SK-N-SH treated with all-trans-retinoic acid at 6 μM for 48 hours (cell line): ENCODE measurements around the gene IKZF3.

Experiments used
- ATAC-seq: fragments of 200-7000 bp; cut with Tn5 transposase; 3 replicates; pipeline ENCODE4 v1.9.1; 2020; ENCODE audit warnings: mild to moderate bottlenecking, moderate library complexity
- ARNTL ChIP-seq: fragments of 450-650 bp; formaldehyde crosslinking; IDR thresholded peaks from 2 replicates; pipeline ENCODE4 v1.5.0; 2020; ENCODE audit warnings: low read depth, mild to moderate bottlenecking, moderate library complexity, borderline replicate concordance
- BACH2 ChIP-seq: fragments of 250-450 bp; sonication (Bioruptor Pico); IDR thresholded peaks from 2 replicates; pipeline ENCODE4 v1.9.0; 2021; ENCODE audit warnings: mild to moderate bottlenecking, borderline replicate concordance
- ESRRG ChIP-seq: fragments of 250-450 bp; sonication (Bioruptor Pico); IDR thresholded peaks from 2 replicates; pipeline ENCODE4 v1.6.1; 2021; ENCODE audit warnings: mild to moderate bottlenecking
- GLIS3 ChIP-seq: fragments of 250-450 bp; sonication (Bioruptor Pico); IDR thresholded peaks from 2 replicates; pipeline ENCODE4 v1.5.0; 2020; ENCODE audit warnings: mild to moderate bottlenecking, moderate library complexity
- ISL1 ChIP-seq: fragments of 250-450 bp; sonication (Bioruptor Pico); IDR thresholded peaks from 2 replicates; pipeline ENCODE4 v2.1.2; 2022; ENCODE audit warnings: mild to moderate bottlenecking, moderate library complexity
- OSR1 ChIP-seq: fragments of 250-450 bp; sonication (Bioruptor Pico); IDR thresholded peaks from 2 replicates; pipeline ENCODE4 v1.8.0; 2022; ENCODE audit warnings: moderate library complexity, mild to moderate bottlenecking, inconsistent platforms
- PPARA ChIP-seq: fragments of 250-450 bp; sonication (Bioruptor Pico); IDR thresholded peaks from 2 replicates; pipeline ENCODE4 v1.5.0; 2020; ENCODE audit warnings: mild to moderate bottlenecking, borderline replicate concordance
- RARB ChIP-seq: fragments of 250-450 bp; sonication (Bioruptor Pico); IDR thresholded peaks from 2 replicates; pipeline ENCODE4 v1.8.0; 2021; ENCODE audit warnings: mild to moderate bottlenecking, moderate library complexity
- SNAI2 ChIP-seq: fragments of 250-450 bp; sonication (Bioruptor Pico); IDR thresholded peaks from 2 replicates; pipeline ENCODE4 v1.5.0; 2020; ENCODE audit warnings: mild to moderate bottlenecking, moderate library complexity
- TCF4 ChIP-seq: fragments of 250-450 bp; sonication (Bioruptor Pico); IDR thresholded peaks from 2 replicates; pipeline ENCODE4 v1.8.0; 2021; ENCODE audit warnings: mild to moderate bottlenecking, moderate library complexity, borderline replicate concordance
- ZC3H10 ChIP-seq: fragments of 250-450 bp; sonication (Bioruptor Pico); IDR thresholded peaks from 2 replicates; pipeline ENCODE4 v1.5.1; 2021; ENCODE audit warnings: mild to moderate bottlenecking, moderate library complexity
- ZFP30 ChIP-seq: fragments of 450-650 bp; formaldehyde crosslinking; IDR thresholded peaks from 2 replicates; pipeline ENCODE4 v1.5.0; 2022; ENCODE audit warnings: mild to moderate bottlenecking, moderate library complexity
- ZNF565 ChIP-seq: fragments of 450-650 bp; formaldehyde crosslinking; conservative IDR thresholded peaks from 2 replicates; pipeline ENCODE4 v1.5.0; 2020; ENCODE audit warnings: low read depth, mild to moderate bottlenecking, moderate library complexity
- ZNF70 ChIP-seq: fragments of 450-650 bp; formaldehyde crosslinking; IDR thresholded peaks from 2 replicates; pipeline ENCODE4 v1.5.0; 2020; ENCODE audit warnings: mild to moderate bottlenecking, moderate library complexity
- ZNF8 ChIP-seq: fragments of 450-650 bp; formaldehyde crosslinking; IDR thresholded peaks from 2 replicates; pipeline ENCODE4 v1.5.0; 2020; ENCODE audit warnings: mild to moderate bottlenecking, moderate library complexity
- TF ChIP-seq, protein P1 (sequence below): fragments of 250-450 bp; sonication (Bioruptor Pico); IDR thresholded peaks from 2 replicates; pipeline ENCODE4 v1.5.1; 2021; ENCODE audit warnings: mild to moderate bottlenecking, moderate library complexity
- TF ChIP-seq, protein P2 (sequence below): fragments of 250-450 bp; sonication (Bioruptor Pico); IDR thresholded peaks from 2 replicates; pipeline ENCODE4 v1.8.0; 2020; ENCODE audit warnings: mild to moderate bottlenecking, moderate library complexity, borderline replicate concordance
- TF ChIP-seq, protein P3 (sequence below): fragments of 250-450 bp; sonication (Bioruptor Pico); IDR thresholded peaks from 2 replicates; pipeline ENCODE4 v1.5.0; 2020; ENCODE audit warnings: mild to moderate bottlenecking, moderate library complexity

Gene IKZF3

DNA sequence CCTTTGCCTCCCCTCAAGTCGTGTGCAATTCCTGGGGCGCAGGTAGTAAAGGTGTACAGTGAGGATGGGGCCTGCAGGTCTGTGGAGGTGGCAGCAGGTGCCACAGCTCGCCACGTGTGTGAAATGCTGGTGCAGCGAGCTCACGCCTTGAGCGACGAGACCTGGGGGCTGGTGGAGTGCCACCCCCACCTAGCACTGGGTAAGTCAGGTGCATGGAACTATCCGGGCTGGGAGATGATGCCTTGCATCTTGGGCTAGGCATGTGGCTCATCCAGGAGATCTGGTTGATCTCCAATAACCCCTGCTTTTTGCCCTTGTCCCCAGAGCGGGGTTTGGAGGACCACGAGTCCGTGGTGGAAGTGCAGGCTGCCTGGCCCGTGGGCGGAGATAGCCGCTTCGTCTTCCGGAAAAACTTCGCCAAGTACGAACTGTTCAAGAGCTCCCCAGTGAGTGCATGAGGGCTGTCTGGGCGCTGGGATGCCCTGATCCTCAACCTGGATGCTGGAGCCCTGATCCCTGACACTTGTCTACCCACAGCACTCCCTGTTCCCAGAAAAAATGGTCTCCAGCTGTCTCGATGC is 121.2 kb downstream of the IKZF3 start (continued):
- TF ChIP-seq, protein P1, sequence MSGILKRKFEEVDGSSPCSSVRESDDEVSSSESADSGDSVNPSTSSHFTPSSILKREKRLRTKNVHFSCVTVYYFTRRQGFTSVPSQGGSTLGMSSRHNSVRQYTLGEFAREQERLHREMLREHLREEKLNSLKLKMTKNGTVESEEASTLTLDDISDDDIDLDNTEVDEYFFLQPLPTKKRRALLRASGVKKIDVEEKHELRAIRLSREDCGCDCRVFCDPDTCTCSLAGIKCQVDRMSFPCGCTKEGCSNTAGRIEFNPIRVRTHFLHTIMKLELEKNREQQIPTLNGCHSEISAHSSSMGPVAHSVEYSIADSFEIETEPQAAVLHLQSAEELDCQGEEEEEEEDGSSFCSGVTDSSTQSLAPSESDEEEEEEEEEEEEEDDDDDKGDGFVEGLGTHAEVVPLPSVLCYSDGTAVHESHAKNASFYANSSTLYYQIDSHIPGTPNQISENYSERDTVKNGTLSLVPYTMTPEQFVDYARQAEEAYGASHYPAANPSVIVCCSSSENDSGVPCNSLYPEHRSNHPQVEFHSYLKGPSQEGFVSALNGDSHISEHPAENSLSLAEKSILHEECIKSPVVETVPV, result no peak
- TF ChIP-seq ZNF565 (no peak), TCF4 (CRISPR knock-in tag) (no peak), ESRRG (CRISPR knock-in tag) (no peak), ZFP30 (CRISPR knock-in tag) (no peak)

DNA sequence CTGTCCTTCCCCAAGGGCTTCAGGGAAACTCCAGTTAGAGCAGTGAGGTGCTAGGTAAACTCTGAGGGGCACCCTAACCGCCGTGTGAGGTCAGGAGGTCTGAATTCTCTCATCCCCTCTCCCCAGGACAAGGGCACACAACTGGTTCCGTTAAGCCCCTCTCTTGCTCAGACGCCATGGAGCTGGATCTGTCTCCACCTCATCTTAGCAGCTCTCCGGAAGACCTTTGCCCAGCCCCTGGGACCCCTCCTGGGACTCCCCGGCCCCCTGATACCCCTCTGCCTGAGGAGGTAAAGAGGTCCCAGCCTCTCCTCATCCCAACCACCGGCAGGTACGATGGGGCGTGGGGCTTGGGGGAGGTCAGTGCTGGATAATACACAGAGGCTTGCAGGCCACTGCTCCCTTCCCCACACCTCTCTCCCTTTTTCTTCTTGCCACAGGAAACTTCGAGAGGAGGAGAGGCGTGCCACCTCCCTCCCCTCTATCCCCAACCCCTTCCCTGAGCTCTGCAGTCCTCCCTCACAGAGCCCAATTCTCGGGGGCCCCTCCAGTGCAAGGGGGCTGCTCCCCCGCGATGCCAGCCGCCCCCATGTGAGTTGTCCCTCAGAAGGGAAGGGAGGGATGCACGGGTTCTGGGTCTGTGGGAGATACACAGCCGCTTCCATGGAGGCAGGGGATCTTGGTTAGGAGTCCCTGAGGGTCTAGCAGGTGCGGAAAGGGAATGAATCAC is 121.8 kb downstream of the IKZF3 start:
- TF ChIP-seq SNAI2 (CRISPR knock-in tag) (no peak), ZNF8 (CRISPR knock-in tag) (no peak), ZNF70 (no peak), ZNF565 (no peak), ARNTL (CRISPR knock-in tag) (no peak), PPARA (CRISPR knock-in tag) (no peak), BACH2 (CRISPR knock-in tag) (no peak)
- TF ChIP-seq, protein P2, sequence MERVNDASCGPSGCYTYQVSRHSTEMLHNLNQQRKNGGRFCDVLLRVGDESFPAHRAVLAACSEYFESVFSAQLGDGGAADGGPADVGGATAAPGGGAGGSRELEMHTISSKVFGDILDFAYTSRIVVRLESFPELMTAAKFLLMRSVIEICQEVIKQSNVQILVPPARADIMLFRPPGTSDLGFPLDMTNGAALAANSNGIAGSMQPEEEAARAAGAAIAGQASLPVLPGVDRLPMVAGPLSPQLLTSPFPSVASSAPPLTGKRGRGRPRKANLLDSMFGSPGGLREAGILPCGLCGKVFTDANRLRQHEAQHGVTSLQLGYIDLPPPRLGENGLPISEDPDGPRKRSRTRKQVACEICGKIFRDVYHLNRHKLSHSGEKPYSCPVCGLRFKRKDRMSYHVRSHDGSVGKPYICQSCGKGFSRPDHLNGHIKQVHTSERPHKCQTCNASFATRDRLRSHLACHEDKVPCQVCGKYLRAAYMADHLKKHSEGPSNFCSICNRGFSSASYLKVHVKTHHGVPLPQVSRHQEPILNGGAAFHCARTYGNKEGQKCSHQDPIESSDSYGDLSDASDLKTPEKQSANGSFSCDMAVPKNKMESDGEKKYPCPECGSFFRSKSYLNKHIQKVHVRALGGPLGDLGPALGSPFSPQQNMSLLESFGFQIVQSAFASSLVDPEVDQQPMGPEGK (CRISPR knock-in tag), result no peak
- ATAC-seq, result no peak

DNA sequence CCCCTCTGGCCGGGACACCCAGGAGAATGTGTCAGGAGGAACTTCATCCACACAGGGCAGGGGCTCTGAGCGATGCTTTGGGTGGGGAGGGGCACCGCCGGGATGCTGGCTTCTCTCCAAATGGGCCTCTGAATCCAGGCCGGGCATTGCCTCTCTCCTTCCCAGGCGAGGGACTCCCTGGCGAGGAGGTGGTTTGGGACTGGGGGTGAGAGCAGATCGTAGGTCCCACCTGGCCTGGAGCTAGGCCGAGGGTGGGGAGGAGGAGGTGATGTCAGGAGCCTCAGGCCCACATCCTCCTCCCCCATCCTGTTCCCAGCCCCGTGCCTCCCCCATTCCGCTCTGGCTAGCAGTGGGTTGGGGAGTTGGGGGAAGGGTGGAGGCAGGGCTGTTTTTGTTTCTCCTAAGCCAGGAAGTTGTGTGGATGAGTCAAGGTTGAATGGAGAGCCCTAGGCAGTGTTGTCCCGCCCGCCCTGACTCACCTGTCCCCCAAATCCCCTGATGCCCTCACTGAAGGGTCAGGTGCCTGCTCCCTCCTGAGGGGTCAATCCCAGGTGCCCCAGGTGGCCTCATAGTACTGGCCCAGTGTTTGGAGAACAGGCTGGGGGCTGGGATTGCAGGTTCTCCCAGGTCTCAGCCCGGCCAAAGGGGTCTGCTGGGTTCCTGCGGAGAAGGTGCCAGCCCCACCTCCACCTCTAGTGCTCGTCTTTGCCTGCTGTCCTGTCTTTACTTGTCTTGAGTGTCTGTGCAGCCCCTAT is 123.6 kb downstream of the IKZF3 start:
- peak; percentile 17; the same call in 1 of the 3 replicates for ATAC-seq
- TF ChIP-seq BACH2 (CRISPR knock-in tag), result no peak
- TF ChIP-seq, protein P2 (CRISPR knock-in tag), result no peak
- TF ChIP-seq, all 23 proteins: peak for 0

DNA sequence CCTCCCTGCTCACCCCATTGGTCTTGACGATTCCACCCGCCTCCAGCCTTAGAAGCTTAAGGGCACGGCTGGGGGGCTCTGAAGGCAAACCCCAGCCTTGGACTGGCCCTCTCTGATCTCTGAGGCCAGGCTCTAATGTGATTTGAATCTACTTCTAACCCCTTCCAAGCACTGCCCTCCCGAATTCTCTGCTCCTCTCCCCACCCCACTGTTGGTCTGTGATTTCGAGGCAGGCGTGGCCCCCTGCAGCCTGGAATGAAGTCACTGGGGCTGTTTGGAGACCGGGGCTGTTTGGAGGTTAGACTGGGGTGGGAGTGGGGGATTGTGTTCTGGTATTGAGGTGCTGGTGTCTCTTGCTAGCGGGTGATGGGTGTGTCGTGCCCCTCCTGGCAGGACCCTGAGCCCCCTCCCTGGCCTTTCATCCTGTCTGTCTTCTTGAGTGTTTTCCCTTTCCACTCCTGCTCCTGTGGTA is 124.2 kb downstream of the IKZF3 start:
- no peak for TF ChIP-seq GLIS3 (CRISPR knock-in tag)
- TF ChIP-seq SNAI2 (CRISPR knock-in tag), result no peak
- TF ChIP-seq, all 23 proteins: peak for 0
- ATAC-seq, result no peak

DNA sequence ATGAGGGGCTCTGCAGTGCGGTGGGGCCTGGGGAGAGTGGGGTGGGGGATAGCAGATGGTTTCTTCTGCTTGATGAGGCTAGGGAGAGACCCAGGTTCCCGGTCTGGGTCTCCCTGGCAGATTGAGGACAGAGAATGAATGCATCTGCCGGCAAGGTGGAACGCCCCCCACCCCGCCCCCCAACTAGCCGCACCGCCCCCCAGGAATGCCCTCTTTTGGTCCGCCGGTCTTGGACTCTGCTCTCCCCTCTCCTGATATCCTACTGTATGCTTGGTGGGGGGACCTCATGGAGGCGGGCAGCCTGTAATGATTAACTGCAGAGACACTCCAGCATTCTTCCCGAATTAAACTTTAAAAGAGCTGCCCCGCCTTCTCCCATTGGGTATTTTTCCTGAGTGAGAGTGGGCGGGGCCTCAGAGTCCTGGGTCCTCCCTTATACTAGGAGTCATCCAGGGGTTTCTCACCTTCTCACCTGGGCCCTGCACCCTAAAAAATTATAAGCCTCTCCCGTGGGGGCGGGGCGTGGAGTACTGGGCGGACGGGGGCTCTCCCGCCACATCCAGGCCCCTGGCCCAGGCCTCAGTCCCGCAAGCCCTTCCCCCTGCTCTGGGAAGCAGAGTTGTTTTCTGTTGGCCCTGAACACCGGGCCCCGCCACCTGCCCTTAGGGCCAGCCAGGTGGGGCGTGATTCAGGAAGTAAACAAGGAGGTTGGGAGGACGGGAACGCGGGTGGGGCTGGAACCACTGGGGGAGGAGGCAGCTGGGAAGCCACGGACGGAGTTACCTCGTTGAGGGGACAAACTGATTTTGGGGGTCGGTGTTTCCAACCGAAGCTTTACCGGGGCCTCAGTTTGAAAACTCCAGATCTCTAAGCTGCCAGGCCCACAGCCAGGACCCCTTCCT is 124.9 kb downstream of the IKZF3 start:
- 0 out of 3 replicates have a peak, but pooled peaks have one; percentile 10 for ATAC-seq
- TF ChIP-seq ZNF565 (no peak), ZNF8 (CRISPR knock-in tag) (no peak), ZC3H10 (CRISPR knock-in tag) (no peak), SNAI2 (CRISPR knock-in tag) (no peak), RARB (CRISPR knock-in tag) (no peak), ISL1 (no peak), OSR1 (no peak)
- TF ChIP-seq, protein P2 (CRISPR knock-in tag), result no peak
- TF ChIP-seq, protein P3, sequence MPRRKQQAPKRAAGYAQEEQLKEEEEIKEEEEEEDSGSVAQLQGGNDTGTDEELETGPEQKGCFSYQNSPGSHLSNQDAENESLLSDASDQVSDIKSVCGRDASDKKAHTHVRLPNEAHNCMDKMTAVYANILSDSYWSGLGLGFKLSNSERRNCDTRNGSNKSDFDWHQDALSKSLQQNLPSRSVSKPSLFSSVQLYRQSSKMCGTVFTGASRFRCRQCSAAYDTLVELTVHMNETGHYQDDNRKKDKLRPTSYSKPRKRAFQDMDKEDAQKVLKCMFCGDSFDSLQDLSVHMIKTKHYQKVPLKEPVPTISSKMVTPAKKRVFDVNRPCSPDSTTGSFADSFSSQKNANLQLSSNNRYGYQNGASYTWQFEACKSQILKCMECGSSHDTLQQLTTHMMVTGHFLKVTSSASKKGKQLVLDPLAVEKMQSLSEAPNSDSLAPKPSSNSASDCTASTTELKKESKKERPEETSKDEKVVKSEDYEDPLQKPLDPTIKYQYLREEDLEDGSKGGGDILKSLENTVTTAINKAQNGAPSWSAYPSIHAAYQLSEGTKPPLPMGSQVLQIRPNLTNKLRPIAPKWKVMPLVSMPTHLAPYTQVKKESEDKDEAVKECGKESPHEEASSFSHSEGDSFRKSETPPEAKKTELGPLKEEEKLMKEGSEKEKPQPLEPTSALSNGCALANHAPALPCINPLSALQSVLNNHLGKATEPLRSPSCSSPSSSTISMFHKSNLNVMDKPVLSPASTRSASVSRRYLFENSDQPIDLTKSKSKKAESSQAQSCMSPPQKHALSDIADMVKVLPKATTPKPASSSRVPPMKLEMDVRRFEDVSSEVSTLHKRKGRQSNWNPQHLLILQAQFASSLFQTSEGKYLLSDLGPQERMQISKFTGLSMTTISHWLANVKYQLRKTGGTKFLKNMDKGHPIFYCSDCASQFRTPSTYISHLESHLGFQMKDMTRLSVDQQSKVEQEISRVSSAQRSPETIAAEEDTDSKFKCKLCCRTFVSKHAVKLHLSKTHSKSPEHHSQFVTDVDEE (CRISPR knock-in tag), result no peak
